Trophoblast cell (in vitro differentiated cells and primary cell): ENCODE measurements around the gene INHA.
A peak's percentile ranks its signal among the peaks of the same experiment; 100 is the strongest.

ENCODE experiments used
- DNase-seq, 2 donors: peaks; one replicate each; pipeline ENCODE4 v3.0.0-alpha.2; 2016
- H2AFZ ChIP-seq: 2 replicates; pipeline ENCODE4 v1.6.1; 2013; ENCODE audit warnings: low read length, moderate library complexity, mild to moderate bottlenecking; ENCODE audit not compliant: insufficient read depth, poor library complexity
- H2AK5ac ChIP-seq: 2 replicates; pipeline ENCODE4 v1.6.1; 2013; ENCODE audit warnings: mild to moderate bottlenecking, low read length
- H2BK120ac ChIP-seq: 2 replicates; pipeline ENCODE4 v1.6.1; 2013; ENCODE audit warnings: low read length, mild to moderate bottlenecking, moderate library complexity; ENCODE audit not compliant: insufficient read depth, poor library complexity
- H2BK12ac ChIP-seq: 2 replicates; pipeline ENCODE4 v1.6.1; 2013; ENCODE audit warnings: mild to moderate bottlenecking, low read length, moderate library complexity
- H2BK5ac ChIP-seq: 2 replicates; pipeline ENCODE4 v1.6.1; 2013; ENCODE audit warnings: low read length, low read depth, moderate library complexity, mild to moderate bottlenecking; ENCODE audit not compliant: poor library complexity
- H3K14ac ChIP-seq: 2 replicates; pipeline ENCODE4 v1.6.1; 2013; ENCODE audit warnings: mild to moderate bottlenecking, low read length
- H3K18ac ChIP-seq: 2 replicates; pipeline ENCODE4 v1.6.1; 2013; ENCODE audit warnings: mild to moderate bottlenecking, low read length
- H3K23ac ChIP-seq: 2 replicates; pipeline ENCODE4 v1.6.1; 2013; ENCODE audit warnings: low read length
- H3K27ac ChIP-seq: 2 replicates; pipeline ENCODE4 v1.5.1; 2013; ENCODE audit warnings: low read depth, mild to moderate bottlenecking, inconsistent platforms, low read length, moderate library complexity
- H3K27me3 ChIP-seq: 2 replicates; pipeline ENCODE4 v1.6.1; 2013; ENCODE audit warnings: inconsistent platforms, mild to moderate bottlenecking, low read length, moderate library complexity; ENCODE audit not compliant: insufficient read depth
- H3K36me3 ChIP-seq, 2 experiments: 1 replicate in 1 of 2; 2 replicates in 1 of 2; pipeline ENCODE4 v1.6.1; 2013; ENCODE audit warnings: low read length in 2 of 2, mild to moderate bottlenecking in 2 of 2, moderate library complexity in 1 of 2; ENCODE audit not compliant: insufficient read depth in 2 of 2, control insufficient read depth in 1 of 2
- H3K4ac ChIP-seq: 2 replicates; pipeline ENCODE4 v1.6.1; 2013; ENCODE audit warnings: low read depth, mild to moderate bottlenecking, low read length, moderate library complexity
- H3K4me1 ChIP-seq, 2 experiments: 1 replicate in 1 of 2; 2 replicates in 1 of 2; pipeline ENCODE4 v1.6.1; 2013; ENCODE audit warnings: low read length in 2 of 2, mild to moderate bottlenecking in 2 of 2, moderate library complexity in 1 of 2; ENCODE audit not compliant: insufficient read depth in 2 of 2, control insufficient read depth in 1 of 2
- H3K4me2 ChIP-seq: 2 replicates; pipeline ENCODE4 v1.6.1; 2013; ENCODE audit warnings: inconsistent platforms, mild to moderate bottlenecking, low read length, moderate library complexity
- H3K4me3 ChIP-seq: 2 replicates; pipeline ENCODE4 v1.5.1; 2013; ENCODE audit warnings: mild to moderate bottlenecking, low read depth, low read length, inconsistent platforms
- H3K79me1 ChIP-seq: one replicate; pipeline ENCODE4 v1.6.1; 2013; ENCODE audit warnings: low read length
- H3K79me2 ChIP-seq: 2 replicates; pipeline ENCODE4 v1.6.1; 2013; ENCODE audit warnings: low read length, mild to moderate bottlenecking; ENCODE audit not compliant: control insufficient read depth, insufficient read depth, poor library complexity
- H3K9ac ChIP-seq: 2 replicates; pipeline ENCODE4 v1.6.1; 2013; ENCODE audit warnings: mild to moderate bottlenecking, low read length
- H3K9me3 ChIP-seq: 2 replicates; pipeline ENCODE4 v1.6.1; 2013; ENCODE audit warnings: low read depth, mild to moderate bottlenecking, control low read depth, inconsistent platforms, low read length; ENCODE audit not compliant: insufficient read depth
- H4K12ac ChIP-seq: 2 replicates; pipeline ENCODE4 v1.6.1; 2013; ENCODE audit warnings: low read depth, mild to moderate bottlenecking, low read length, moderate library complexity
- H4K8ac ChIP-seq: 2 replicates; pipeline ENCODE4 v1.6.1; 2013; ENCODE audit warnings: low read depth, mild to moderate bottlenecking, low read length, moderate library complexity
- H4K91ac ChIP-seq: one replicate; pipeline ENCODE4 v1.6.1; 2013; ENCODE audit warnings: low read depth, mild to moderate bottlenecking, low read length, moderate library complexity
- WGBS: extraction: QIAGEN DNeasy Blood & Tissue Kit; methylation state at CpG from one replicate; pipeline ENCODE4 v1.1.7; 2013; ENCODE audit warnings: missing lambda C conversion rate; ENCODE audit not compliant: insufficient read length, insufficient coverage; ENCODE audit errors: extremely low coverage; 5-methylcytosine and 5-hydroxymethylcytosine counted together

The INHA gene

DNA sequence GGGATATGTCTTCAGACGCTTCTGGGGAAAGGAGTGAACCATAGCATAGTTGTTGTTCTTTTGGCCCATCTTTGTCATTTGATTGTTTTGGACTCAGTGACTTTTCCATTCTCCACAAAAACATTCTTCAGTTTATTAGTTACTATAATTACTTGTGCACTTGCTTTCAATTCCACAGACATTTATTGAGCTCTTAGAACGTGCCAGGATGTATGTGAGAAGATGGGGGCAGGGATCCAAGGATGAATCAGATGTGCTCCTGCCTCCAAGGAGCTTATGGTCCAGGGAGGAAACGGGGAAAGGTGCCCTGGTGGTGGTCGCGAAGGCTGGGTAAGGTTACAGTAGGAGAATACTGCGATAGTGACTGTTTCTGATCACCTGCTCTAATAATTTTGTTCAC is 48.4 kb downstream of the INHA start:
- Histone ChIP-seq H2AK5ac (no peak overlapping the region), H3K18ac (no peak overlapping the region), H3K9me3 (peaks cover 4% of the 10 kb centered on the region), H3K27me3 (no peaks in the 10 kb centered on the region), H3K23ac (no peak overlapping the region), H2BK5ac (no peak overlapping the region), H4K12ac (no peak overlapping the region), H4K91ac (no peak overlapping the region), H3K14ac (no peak overlapping the region), H4K8ac (no peak overlapping the region), H3K36me3 (peaks cover 2 to 4% of the 10 kb centered on the region in 2 experiments), H3K79me1 (no peaks in the 10 kb centered on the region), H2BK120ac (no peak overlapping the region), H3K79me2 (no peaks in the 10 kb centered on the region), H2AFZ (no peak overlapping the region), H3K9ac (no peak overlapping the region), H3K4me1 (no peaks in the 10 kb centered on the region), H3K4ac (no peak overlapping the region), H3K4me3 (no peak overlapping the region), H2BK12ac (no peak overlapping the region), H3K27ac (no peak overlapping the region), H3K4me2 (no peak overlapping the region)
- no CpG with 5 or more reads among the region's 6 CpGs for WGBS
- no peak for DNase-seq

DNA sequence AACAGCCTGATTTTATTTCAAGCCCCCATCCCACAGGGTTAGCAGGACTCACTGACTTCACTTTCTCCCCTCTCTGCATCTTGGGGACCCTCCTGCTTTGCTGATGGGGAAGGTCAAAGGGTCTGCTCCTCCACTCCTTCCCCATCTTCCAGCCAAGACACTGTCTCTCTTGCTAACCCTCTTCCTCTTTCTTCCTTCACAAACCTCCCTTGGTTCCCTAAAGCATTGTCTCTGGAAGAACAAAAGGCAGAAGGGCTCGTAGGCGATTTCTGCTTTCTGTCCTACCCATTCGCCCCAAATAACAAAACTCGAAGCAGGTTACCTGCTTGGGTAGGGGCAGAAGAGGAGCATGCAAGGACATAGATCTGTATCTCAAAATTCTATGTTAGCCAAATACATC is 49.8 kb downstream of the INHA start:
- no peak overlapping the region for H3K4me3 ChIP-seq
- H2AK5ac ChIP-seq: no peak overlapping the region
- H3K18ac ChIP-seq: no peak overlapping the region
- H3K14ac ChIP-seq: no peak overlapping the region
- no peak overlapping the region for H3K9ac ChIP-seq
- DNase-seq: no peak
- H2AFZ ChIP-seq: no peak overlapping the region
- H4K12ac ChIP-seq: no peak overlapping the region
- no peak overlapping the region for H2BK12ac ChIP-seq
- no peaks in the 10 kb centered on the region for H3K79me2 ChIP-seq
- H2BK5ac ChIP-seq: no peak overlapping the region
- peaks cover 0 to 1% of the 10 kb centered on the region in 2 experiments for H3K4me1 ChIP-seq
- no peak overlapping the region for H2BK120ac ChIP-seq
- no peak overlapping the region for H3K23ac ChIP-seq
- no peaks in the 10 kb centered on the region for H3K27me3 ChIP-seq
- no peak overlapping the region for H3K27ac ChIP-seq
- peaks cover under 1% of the 10 kb centered on the region for H3K79me1 ChIP-seq
- H3K9me3 ChIP-seq: no peaks in the 10 kb centered on the region
- H3K4ac ChIP-seq: no peak overlapping the region
- no peak overlapping the region for H4K8ac ChIP-seq
- no peak overlapping the region for H3K4me2 ChIP-seq
- no CpG with 5 or more reads among the region's 4 CpGs for WGBS
- H4K91ac ChIP-seq: no peak overlapping the region
- H3K36me3 ChIP-seq: no peaks in the 10 kb centered on the region

DNA sequence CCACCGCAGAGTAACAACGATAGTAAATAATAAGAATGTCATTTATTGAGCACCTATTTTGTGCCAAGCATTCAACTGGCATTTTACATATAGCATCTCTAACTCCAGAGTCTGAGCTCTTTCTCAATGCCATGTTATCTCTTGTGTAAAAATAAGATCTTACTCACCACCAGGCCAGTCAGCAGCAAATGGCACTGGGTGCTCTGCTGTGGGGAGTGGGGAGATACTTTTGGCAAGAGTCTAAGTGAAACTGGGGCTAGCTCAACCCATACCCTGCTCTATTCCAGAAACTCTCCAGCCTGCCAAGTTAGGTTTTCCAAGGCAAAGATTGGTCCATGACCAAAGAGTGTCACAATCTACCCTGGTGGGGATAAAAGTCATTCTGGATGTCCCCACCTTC is 50.4 kb downstream of the INHA start:
- no CpG with 5 or more reads among the region's 2 CpGs for WGBS
- no peak overlapping the region for H3K14ac ChIP-seq

DNA sequence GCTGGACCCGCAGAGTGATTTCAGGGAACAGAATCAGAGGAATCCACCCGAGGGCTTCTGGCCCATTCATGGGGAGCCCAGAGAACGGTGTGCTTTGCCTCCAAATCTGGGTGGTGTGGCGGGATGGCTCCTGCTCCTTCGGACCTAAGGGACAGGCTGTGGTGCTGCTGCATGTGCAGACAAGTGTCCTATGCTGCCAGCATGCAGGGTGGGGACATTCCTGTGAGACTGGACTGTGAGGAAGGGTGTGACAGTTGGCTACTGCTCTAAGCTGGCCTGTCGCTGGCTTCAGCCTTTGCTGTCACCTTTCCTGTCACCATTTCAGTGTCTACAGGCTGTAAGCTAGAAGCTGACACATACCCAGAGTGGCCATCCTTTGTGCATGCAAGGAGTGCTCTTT is 52.5 kb downstream of the INHA start:
- WGBS: no CpG with 5 or more reads among the region's 6 CpGs
- H3K79me2 ChIP-seq: peaks cover 2% of the 10 kb centered on the region
- H3K4ac ChIP-seq: no peak overlapping the region
- no peak overlapping the region for H3K14ac ChIP-seq
- peaks cover 3% of the 10 kb centered on the region in 2 experiments for H3K4me1 ChIP-seq
- no peak overlapping the region for H2BK120ac ChIP-seq
- peaks cover 7% of the 10 kb centered on the region for H3K79me1 ChIP-seq
- H4K8ac ChIP-seq: no peak overlapping the region
- H3K18ac ChIP-seq: no peak overlapping the region
- H4K91ac ChIP-seq: no peak overlapping the region
- no peak overlapping the region for H2AK5ac ChIP-seq
- no peaks in the 10 kb centered on the region for H3K9me3 ChIP-seq
- H3K23ac ChIP-seq: no peak overlapping the region
- no peak overlapping the region for H3K4me3 ChIP-seq
- H3K27me3 ChIP-seq: no peaks in the 10 kb centered on the region
- H3K4me2 ChIP-seq: no peak overlapping the region
- no peaks in the 10 kb centered on the region for H3K36me3 ChIP-seq
- peak in 1 of 2 donors; percentile 38 for DNase-seq
- no peak overlapping the region for H2AFZ ChIP-seq
- no peak overlapping the region for H4K12ac ChIP-seq
- H3K27ac ChIP-seq: no peak overlapping the region
- no peak overlapping the region for H3K9ac ChIP-seq
- H2BK12ac ChIP-seq: no peak overlapping the region
- H2BK5ac ChIP-seq: no peak overlapping the region

More for the DNA sequence above, 50.4 kb downstream of the INHA start:
- no peak overlapping the region for H2AK5ac ChIP-seq
- no peak overlapping the region for H3K27ac ChIP-seq
- no peak overlapping the region for H3K18ac ChIP-seq
- DNase-seq: no peak
- H3K23ac ChIP-seq: no peak overlapping the region
- no peak overlapping the region for H3K4me2 ChIP-seq
- H3K9me3 ChIP-seq: no peaks in the 10 kb centered on the region
- peaks cover under 1% of the 10 kb centered on the region for H3K79me2 ChIP-seq
- H3K4me3 ChIP-seq: no peak overlapping the region
- H4K12ac ChIP-seq: no peak overlapping the region
- no peak overlapping the region for H3K4ac ChIP-seq
- H3K9ac ChIP-seq: no peak overlapping the region
- H2BK12ac ChIP-seq: no peak overlapping the region
- no peaks in the 10 kb centered on the region for H3K27me3 ChIP-seq
- H2BK120ac ChIP-seq: no peak overlapping the region
- no peak overlapping the region for H2AFZ ChIP-seq
- H4K8ac ChIP-seq: no peak overlapping the region
- H3K4me1 ChIP-seq: peaks cover 0 to 3% of the 10 kb centered on the region in 2 experiments
- no peak overlapping the region for H4K91ac ChIP-seq
- H3K36me3 ChIP-seq: no peaks in the 10 kb centered on the region
- no peak overlapping the region for H2BK5ac ChIP-seq
- peaks cover 3% of the 10 kb centered on the region for H3K79me1 ChIP-seq
